ENCODE measurements around the gene ARHGAP33.

The ARHGAP33 gene

DNA sequence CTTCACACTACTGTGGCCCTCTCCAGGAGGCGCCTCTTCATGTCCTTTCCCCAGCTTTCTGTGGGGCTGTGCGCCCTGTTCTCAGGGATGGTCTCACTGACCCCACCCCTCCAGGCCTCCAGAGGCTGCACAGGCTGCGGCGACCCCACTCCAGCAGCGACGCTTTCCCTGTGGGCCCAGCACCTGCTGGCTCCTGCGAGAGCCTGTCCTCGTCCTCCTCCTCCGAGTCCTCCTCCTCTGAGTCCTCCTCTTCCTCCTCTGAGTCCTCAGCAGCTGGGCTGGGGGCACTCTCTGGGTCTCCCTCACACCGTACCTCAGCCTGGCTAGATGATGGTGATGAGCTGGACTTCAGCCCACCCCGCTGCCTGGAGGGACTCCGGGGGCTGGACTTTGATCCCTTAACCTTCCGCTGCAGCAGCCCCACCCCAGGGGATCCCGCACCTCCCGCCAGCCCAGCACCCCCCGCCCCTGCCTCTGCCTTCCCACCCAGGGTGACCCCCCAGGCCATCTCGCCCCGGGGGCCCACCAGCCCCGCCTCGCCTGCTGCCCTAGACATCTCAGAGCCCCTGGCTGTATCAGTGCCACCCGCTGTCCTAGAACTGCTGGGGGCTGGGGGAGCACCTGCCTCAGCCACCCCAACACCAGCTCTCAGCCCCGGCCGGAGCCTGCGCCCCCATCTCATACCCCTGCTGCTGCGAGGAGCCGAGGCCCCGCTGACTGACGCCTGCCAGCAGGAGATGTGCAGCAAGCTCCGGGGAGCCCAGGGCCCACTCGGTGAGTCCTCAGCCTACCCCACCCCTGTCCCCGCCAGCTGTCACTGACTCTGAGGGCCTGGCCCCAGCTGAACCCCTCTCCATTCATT, 11.2 kb downstream of the ARHGAP33 start:
- Histone ChIP-seq H3K27ac (ENCODE audit: low read length) (no peak overlapping the region), H3K27me3 (ENCODE audit: low read depth, low read length) (no peaks in the 10 kb centered on the region), H3K4me3 (ENCODE audit: low read depth in 1 of 2, low read length in 2 of 2) (no peak overlapping the region), H3K9me3 (ENCODE audit: control insufficient read depth in 1 of 2, low read length in 2 of 2) (no peaks in the 10 kb centered on the region), H3K36me3 (ENCODE audit: control insufficient read depth in 1 of 2, insufficient read depth in 2 of 2, low read length in 2 of 2) (peaks cover 7 to 26% of the 10 kb centered on the region in 2 donors), H3K4me1 (ENCODE audit: control insufficient read depth in 1 of 2, insufficient read depth in 2 of 2, low read length in 2 of 2) (no peaks in the 10 kb centered on the region)

DNA sequence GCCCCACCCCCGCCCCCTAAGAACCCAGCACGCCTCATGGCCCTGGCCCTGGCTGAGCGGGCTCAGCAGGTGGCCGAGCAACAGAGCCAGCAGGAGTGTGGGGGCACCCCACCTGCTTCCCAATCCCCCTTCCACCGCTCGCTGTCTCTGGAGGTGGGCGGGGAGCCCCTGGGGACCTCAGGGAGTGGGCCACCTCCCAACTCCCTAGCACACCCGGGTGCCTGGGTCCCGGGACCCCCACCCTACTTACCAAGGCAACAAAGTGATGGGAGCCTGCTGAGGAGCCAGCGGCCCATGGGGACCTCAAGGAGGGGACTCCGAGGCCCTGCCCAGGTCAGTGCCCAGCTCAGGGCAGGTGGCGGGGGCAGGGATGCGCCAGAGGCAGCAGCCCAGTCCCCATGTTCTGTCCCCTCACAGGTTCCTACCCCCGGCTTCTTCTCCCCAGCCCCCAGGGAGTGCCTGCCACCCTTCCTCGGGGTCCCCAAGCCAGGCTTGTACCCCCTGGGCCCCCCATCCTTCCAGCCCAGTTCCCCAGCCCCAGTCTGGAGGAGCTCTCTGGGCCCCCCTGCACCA, 11.9 kb downstream of the ARHGAP33 start:
- H3K9me3 ChIP-seq (ENCODE audit: control insufficient read depth in 1 of 2, low read length in 2 of 2): no peaks in the 10 kb centered on the region
- H3K4me3 ChIP-seq (ENCODE audit: low read depth in 1 of 2, low read length in 2 of 2): no peak overlapping the region
- H3K27ac ChIP-seq (ENCODE audit: low read length): no peak overlapping the region
- H3K4me1 ChIP-seq (ENCODE audit: control insufficient read depth in 1 of 2, insufficient read depth in 2 of 2, low read length in 2 of 2): no peaks in the 10 kb centered on the region
- H3K36me3 ChIP-seq (ENCODE audit: control insufficient read depth in 1 of 2, insufficient read depth in 2 of 2, low read length in 2 of 2): peaks cover 7 to 18% of the 10 kb centered on the region in 2 donors
- H3K27me3 ChIP-seq (ENCODE audit: low read depth, low read length): no peaks in the 10 kb centered on the region

DNA sequence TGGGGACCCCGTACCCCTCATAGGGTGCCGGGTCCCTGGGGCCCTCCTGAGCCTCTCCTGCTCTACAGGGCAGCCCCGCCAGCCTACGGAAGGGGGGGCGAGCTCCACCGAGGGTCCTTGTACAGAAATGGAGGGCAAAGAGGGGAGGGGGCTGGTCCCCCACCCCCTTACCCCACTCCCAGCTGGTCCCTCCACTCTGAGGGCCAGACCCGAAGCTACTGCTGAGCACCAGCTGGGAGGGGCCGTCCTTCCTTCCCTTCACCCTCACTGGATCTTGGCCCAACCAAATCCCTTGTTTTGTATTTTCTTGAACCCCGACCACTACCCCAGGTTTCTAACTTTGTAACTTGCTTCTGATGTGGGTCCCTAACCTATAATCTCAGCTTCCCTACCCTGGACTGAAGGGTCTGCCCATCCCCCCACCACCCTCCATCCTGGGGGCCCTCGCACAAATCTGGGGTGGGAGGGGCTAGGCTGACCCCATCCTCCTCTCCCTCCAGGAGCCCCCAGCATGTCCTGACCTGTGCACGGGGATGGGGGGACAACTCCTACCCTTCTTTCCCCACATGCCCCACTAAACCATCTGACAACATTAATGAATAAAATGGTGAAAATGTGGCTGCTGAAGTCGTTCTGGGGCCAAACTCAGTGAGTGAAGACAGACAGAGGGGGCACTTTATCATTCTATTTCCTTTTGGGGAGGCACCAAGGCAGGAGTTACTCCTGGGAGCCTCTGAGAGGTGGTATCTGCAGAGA, 13.0 kb downstream of the ARHGAP33 start:
- Histone ChIP-seq H3K27me3 (ENCODE audit: low read depth, low read length) (no peaks in the 10 kb centered on the region), H3K4me1 (ENCODE audit: control insufficient read depth in 1 of 2, insufficient read depth in 2 of 2, low read length in 2 of 2) (no peaks in the 10 kb centered on the region), H3K36me3 (ENCODE audit: control insufficient read depth in 1 of 2, insufficient read depth in 2 of 2, low read length in 2 of 2) (peaks cover 0 to 8% of the 10 kb centered on the region in 2 donors), H3K27ac (ENCODE audit: low read length) (no peak overlapping the region), H3K4me3 (ENCODE audit: low read depth in 1 of 2, low read length in 2 of 2) (no peak overlapping the region), H3K9me3 (ENCODE audit: control insufficient read depth in 1 of 2, low read length in 2 of 2) (no peaks in the 10 kb centered on the region)

DNA sequence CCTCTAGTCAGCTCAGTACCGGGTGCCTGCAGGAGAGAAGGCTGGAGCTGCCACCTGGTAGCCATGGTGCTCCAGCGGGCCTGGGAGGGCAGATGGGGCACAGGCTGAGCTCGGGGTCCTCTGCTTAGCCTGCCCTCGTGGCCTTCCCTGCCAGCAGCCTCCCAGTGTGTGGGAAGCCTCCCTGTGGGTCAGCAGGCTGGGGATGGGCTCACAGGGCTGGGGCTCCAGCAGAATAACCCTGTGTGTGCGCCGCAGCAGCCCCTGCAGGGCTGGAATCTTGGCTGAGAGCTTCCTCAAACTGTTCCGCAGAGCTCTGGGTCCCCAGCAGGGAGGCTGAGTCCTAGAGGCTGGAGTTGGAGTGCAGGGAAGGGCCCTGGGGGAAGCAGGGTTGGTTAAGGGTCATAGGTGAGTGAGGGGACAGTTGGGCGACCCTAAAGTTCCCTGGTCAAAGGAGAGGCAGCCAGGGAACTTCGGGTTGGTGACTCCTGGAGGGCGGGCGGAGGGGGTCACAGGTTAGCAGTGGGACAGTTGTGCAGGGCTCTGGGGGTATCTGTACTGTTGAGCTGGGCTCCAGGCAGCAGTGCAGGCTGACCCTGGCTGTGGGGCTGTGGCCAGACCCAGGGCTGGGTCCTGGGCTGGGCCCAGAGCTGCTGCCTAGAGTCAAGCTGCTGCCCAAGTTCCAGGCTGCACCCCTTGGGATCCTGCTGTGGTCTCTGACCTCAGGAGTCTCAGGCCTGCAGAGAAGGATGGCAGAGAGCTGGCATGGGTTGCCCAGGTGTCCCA, 14.0 kb downstream of the ARHGAP33 start:
- H3K9me3 ChIP-seq (ENCODE audit: control insufficient read depth in 1 of 2, low read length in 2 of 2): no peaks in the 10 kb centered on the region
- no peaks in the 10 kb centered on the region for H3K27me3 ChIP-seq (ENCODE audit: low read depth, low read length)
- peaks cover 0 to 8% of the 10 kb centered on the region in 2 donors for H3K36me3 ChIP-seq (ENCODE audit: control insufficient read depth in 1 of 2, insufficient read depth in 2 of 2, low read length in 2 of 2)
- H3K27ac ChIP-seq (ENCODE audit: low read length): no peak overlapping the region
- no peak overlapping the region for H3K4me3 ChIP-seq (ENCODE audit: low read depth in 1 of 2, low read length in 2 of 2)
- H3K4me1 ChIP-seq (ENCODE audit: control insufficient read depth in 1 of 2, insufficient read depth in 2 of 2, low read length in 2 of 2): no peaks in the 10 kb centered on the region

DNA sequence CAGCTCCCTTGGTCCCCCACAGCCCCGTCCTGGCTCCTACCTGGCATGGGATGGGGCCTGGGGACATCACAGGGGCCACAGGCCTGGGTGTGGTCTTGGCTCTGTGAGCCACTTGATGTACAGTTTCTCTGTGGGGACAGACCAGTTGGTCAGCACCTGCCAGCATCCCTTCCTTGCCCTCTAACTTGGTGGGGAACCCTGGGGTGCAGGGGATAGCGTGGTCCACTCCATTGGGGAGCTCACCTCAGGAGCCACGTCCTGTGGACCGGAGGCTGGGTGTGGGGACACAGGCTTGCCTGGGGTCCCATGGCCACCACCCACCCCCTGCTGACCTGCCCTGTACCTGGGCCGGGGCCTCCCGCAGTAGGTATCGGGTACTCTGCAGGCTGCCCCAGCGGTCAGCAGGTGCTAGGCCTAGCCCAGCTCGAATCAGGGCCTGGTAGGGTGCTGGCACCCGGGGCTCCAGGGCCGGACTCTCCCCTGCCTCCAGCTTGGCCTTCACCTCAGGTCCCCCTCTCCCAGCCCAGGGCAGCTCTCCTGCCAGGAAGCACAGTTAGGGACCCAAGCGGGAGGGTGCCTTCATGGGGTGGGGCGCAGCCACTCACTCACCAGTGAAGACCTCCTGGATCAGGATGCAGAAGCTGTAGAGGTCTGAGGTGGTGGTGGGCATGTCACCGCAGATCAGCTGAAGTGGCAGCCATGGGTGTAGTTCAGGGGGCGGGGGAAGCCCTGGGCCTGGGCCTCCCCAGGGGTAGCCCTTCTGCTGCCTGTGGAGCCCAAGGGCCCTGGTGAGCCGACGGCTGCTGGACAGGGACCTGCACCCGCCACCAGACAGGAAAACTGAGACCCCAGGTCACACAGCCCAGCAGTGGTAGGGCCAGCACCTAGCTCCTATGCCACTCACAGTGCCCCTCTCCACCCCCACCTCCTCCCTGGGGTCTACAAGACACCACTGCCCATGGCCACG, 14.9 kb downstream of the ARHGAP33 start:
- H3K27me3 ChIP-seq (ENCODE audit: low read depth, low read length): no peaks in the 10 kb centered on the region
- no peaks in the 10 kb centered on the region for H3K4me1 ChIP-seq (ENCODE audit: control insufficient read depth in 1 of 2, insufficient read depth in 2 of 2, low read length in 2 of 2)
- no peak overlapping the region for H3K27ac ChIP-seq (ENCODE audit: low read length)
- peaks cover 0 to 2% of the 10 kb centered on the region in 2 donors for H3K36me3 ChIP-seq (ENCODE audit: control insufficient read depth in 1 of 2, insufficient read depth in 2 of 2, low read length in 2 of 2)
- no peak overlapping the region for H3K4me3 ChIP-seq (ENCODE audit: low read depth in 1 of 2, low read length in 2 of 2)
- no peaks in the 10 kb centered on the region for H3K9me3 ChIP-seq (ENCODE audit: control insufficient read depth in 1 of 2, low read length in 2 of 2)

DNA sequence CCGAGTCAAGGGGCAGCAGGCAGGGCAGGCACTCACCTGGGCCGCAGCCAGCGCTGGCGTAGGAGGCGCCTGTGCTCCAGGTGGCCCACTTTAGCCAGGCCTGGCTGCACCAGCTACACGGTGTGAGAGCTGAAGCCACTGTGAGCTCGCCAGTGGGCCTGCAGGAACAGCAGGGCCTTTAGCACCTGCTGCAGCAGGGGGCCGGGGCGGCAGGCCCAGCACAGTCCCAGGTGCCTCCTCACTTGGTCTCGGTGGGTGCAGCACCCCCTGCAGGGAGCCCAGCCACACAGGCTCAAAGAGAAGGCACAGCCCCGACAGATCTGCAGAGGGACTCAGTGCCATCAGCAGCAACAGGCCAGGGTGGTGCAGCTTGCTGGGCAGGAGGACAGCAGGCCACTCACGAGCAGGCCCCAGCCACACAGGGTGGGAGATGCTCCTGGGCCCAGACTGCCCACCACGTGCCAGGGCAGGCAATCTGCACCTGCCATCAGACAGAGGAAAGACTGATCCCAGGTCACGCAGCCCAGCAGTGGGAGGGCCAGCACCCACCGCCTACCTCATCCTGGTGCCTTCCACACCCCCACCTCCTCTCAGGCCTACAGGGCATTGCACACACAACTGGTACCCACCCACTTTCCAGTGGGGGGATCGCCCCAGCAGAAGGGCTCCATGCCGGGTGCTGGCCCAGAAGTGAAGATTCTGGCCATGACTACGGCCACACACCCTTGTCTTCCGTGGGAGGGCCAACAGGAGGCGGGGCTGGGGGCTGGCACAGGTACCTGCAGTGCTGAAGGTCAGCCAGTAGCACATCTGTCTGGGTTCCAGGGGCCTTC, 15.8 kb downstream of the ARHGAP33 start:
- H3K27ac ChIP-seq (ENCODE audit: low read length): no peak overlapping the region
- H3K4me1 ChIP-seq (ENCODE audit: control insufficient read depth in 1 of 2, insufficient read depth in 2 of 2, low read length in 2 of 2): no peaks in the 10 kb centered on the region
- H3K36me3 ChIP-seq (ENCODE audit: control insufficient read depth in 1 of 2, insufficient read depth in 2 of 2, low read length in 2 of 2): no peaks in the 10 kb centered on the region
- H3K9me3 ChIP-seq (ENCODE audit: control insufficient read depth in 1 of 2, low read length in 2 of 2): no peaks in the 10 kb centered on the region
- H3K4me3 ChIP-seq (ENCODE audit: low read depth in 1 of 2, low read length in 2 of 2): no peak overlapping the region
- H3K27me3 ChIP-seq (ENCODE audit: low read depth, low read length): no peaks in the 10 kb centered on the region

DNA sequence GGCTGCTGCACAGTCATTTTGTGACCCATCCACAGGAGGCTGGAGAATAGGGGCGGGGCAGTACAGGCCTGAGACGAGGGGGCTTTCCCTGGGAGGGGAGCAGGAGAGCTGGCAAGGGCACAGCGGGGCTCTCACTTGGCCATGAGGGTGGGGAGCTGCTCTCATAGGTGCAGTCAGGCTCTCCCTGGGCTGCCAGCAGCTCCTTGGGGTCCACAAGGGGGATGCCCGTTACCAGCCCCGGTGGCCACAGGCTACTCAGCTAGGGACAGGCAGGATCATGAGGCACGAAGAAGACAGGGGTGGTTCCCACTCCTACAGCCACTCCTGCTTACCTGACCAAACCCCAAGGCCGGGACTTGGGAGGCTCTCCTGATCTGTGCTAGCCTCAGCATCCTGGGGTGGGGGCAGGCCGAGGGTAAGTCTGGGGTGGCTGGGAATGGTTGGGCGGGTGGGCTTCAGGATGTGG, 16.5 kb downstream of the ARHGAP33 start:
- no peak overlapping the region for H3K27ac ChIP-seq (ENCODE audit: low read length)
- no peaks in the 10 kb centered on the region for H3K4me1 ChIP-seq (ENCODE audit: control insufficient read depth in 1 of 2, insufficient read depth in 2 of 2, low read length in 2 of 2)
- no peaks in the 10 kb centered on the region for H3K36me3 ChIP-seq (ENCODE audit: control insufficient read depth in 1 of 2, insufficient read depth in 2 of 2, low read length in 2 of 2)
- H3K27me3 ChIP-seq (ENCODE audit: low read depth, low read length): peaks cover 6% of the 10 kb centered on the region
- no peak overlapping the region for H3K4me3 ChIP-seq (ENCODE audit: low read depth in 1 of 2, low read length in 2 of 2)
- no peaks in the 10 kb centered on the region for H3K9me3 ChIP-seq (ENCODE audit: control insufficient read depth in 1 of 2, low read length in 2 of 2)

DNA sequence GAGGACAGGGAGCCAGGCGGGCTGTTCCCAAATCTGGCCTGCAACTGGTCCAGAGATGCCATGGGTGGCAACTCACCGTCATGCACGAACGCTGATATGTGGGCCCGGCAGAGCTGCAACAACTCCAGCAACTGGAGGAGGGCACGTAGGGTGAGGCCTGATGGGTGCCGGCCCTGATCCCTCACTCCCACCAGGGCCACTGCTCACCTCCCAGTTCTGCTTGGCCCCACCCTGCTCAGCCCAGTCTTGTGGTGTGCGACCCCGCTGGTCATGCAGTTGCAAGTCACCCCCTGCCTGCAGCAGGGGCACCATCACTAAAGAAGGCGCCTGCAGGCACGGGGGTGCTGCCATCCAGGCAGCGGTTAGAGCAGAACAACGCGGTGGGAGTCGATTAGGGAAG, 16.9 kb downstream of the ARHGAP33 start:
- no peaks in the 10 kb centered on the region for H3K36me3 ChIP-seq (ENCODE audit: control insufficient read depth in 1 of 2, insufficient read depth in 2 of 2, low read length in 2 of 2)
- no peaks in the 10 kb centered on the region for H3K4me1 ChIP-seq (ENCODE audit: control insufficient read depth in 1 of 2, insufficient read depth in 2 of 2, low read length in 2 of 2)
- no peaks in the 10 kb centered on the region for H3K9me3 ChIP-seq (ENCODE audit: control insufficient read depth in 1 of 2, low read length in 2 of 2)
- no peak overlapping the region for H3K4me3 ChIP-seq (ENCODE audit: low read depth in 1 of 2, low read length in 2 of 2)
- H3K27ac ChIP-seq (ENCODE audit: low read length): no peak overlapping the region
- H3K27me3 ChIP-seq (ENCODE audit: low read depth, low read length): peaks cover 10% of the 10 kb centered on the region

DNA sequence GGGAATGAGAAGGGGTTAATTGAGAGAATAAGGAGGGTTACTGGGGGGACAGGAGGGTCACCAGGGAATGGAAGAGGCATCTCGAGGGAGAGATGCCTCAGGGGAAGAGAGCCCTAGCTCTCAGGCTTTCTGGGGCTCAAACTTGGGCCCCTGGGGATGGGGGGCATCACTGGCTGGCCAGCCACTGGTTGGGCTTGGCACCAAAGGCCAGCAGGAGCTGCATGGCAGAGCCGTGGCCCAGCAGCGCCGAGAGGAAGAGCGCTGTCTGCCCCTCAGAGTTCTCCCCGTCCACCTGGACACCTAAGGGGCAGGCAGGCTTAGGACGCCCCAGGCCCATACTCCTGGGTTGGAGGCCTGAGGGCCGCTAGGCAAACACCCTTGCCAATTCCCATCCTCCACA, 17.5 kb downstream of the ARHGAP33 start:
- Histone ChIP-seq H3K27ac (ENCODE audit: low read length) (no peak overlapping the region), H3K36me3 (ENCODE audit: control insufficient read depth in 1 of 2, insufficient read depth in 2 of 2, low read length in 2 of 2) (no peaks in the 10 kb centered on the region), H3K27me3 (ENCODE audit: low read depth, low read length) (peaks cover 10% of the 10 kb centered on the region), H3K4me1 (ENCODE audit: control insufficient read depth in 1 of 2, insufficient read depth in 2 of 2, low read length in 2 of 2) (no peaks in the 10 kb centered on the region), H3K9me3 (ENCODE audit: control insufficient read depth in 1 of 2, low read length in 2 of 2) (no peaks in the 10 kb centered on the region), H3K4me3 (ENCODE audit: low read depth in 1 of 2, low read length in 2 of 2) (no peak overlapping the region)
